Neural cell (in vitro differentiated cells): ENCODE data around the gene AKR1B1. TPM values are rescaled to one million over a fixed set of nuclear protein-coding genes. Genes with fewer than 3 reads are reported as not detected.

Source experiments
- H2AFZ ChIP-seq: fragments of 200-600, 300-800 bp; sonication (generic), shearing (Covaris generic); 2 replicates; pipeline ENCODE4 v1.6.0; 2014; ENCODE audit warnings: low read depth, mild to moderate bottlenecking, antibody characterized with exemption, low read length, moderate library complexity
- H3F3A ChIP-seq: fragments of 200-600 bp; shearing (Covaris generic); 2 replicates; pipeline ENCODE4 v1.6.1; 2016; ENCODE audit warnings: mild to moderate bottlenecking, moderate library complexity, mixed read lengths, antibody characterized with exemption, low read length; ENCODE audit not compliant: insufficient read depth, poor library complexity, severe bottlenecking
- H3K27ac ChIP-seq: fragments of 200-600, 300-800 bp; sonication (generic), shearing (Covaris generic); 2 replicates; pipeline ENCODE4 v1.5.1; 2014; ENCODE audit warnings: mild to moderate bottlenecking, low read length, moderate library complexity
- H3K27me3 ChIP-seq: fragments of 300-800, 200-600 bp; sonication (generic), shearing (Covaris generic); 2 replicates; pipeline ENCODE4 v1.6.0; 2014; ENCODE audit warnings: mild to moderate bottlenecking, low read depth, low read length, moderate library complexity; ENCODE audit not compliant: insufficient read depth
- H3K36me3 ChIP-seq: fragments of 300-800, 200-600 bp; sonication (generic), shearing (Covaris generic); 2 replicates; pipeline ENCODE4 v1.5.1; 2014; ENCODE audit warnings: mild to moderate bottlenecking, antibody characterized with exemption, low read length, moderate library complexity; ENCODE audit not compliant: insufficient read depth
- H3K4me2 ChIP-seq: fragments of 300-800, 200-600 bp; sonication (generic), shearing (Covaris generic); 2 replicates; pipeline ENCODE4 v1.6.0; 2014; ENCODE audit warnings: mild to moderate bottlenecking, low read length
- H3K4me3 ChIP-seq: fragments of 300-800, 200-600 bp; sonication (generic), shearing (Covaris generic); 2 replicates; pipeline ENCODE4 v1.5.1; 2014; ENCODE audit warnings: mild to moderate bottlenecking, low read length, moderate library complexity
- H3K79me2 ChIP-seq: fragments of 200-600 bp; shearing (Covaris generic); replicated peaks from 2 replicates; pipeline ENCODE4 v1.6.0; 2014; ENCODE audit warnings: mild to moderate bottlenecking, low read length, moderate library complexity; ENCODE audit not compliant: insufficient read depth
- H3K9ac ChIP-seq: fragments of 300-800, 200-600 bp; sonication (generic), shearing (Covaris generic); 2 replicates; pipeline ENCODE4 v1.6.1; 2016; ENCODE audit warnings: mild to moderate bottlenecking, low read length, mixed read lengths
- H3K9me2 ChIP-seq: fragments of 200-600 bp; shearing (Covaris generic); 2 replicates; pipeline ENCODE4 v1.6.1; 2016; ENCODE audit warnings: mild to moderate bottlenecking, low read length, mixed read lengths; ENCODE audit not compliant: insufficient read depth
- H3K9me3 ChIP-seq: fragments of 200-600, 300-800 bp; sonication (generic), shearing (Covaris generic); 2 replicates; pipeline ENCODE4 v1.6.1; 2016; ENCODE audit warnings: mild to moderate bottlenecking, mixed run types, low read length, moderate library complexity, mixed read lengths
- H4K20me1 ChIP-seq: fragments of 200-600 bp; shearing (Covaris generic); 2 replicates; pipeline ENCODE4 v1.6.1; 2016; ENCODE audit warnings: mild to moderate bottlenecking, mixed run types; ENCODE audit not compliant: insufficient read depth
- CTCF ChIP-seq: fragments of 450-650 bp; IDR thresholded peaks from 2 replicates; pipeline ENCODE4 v1.5.1; 2014; ENCODE audit warnings: antibody characterized with exemption, mild to moderate bottlenecking, moderate library complexity; ENCODE audit not compliant: poor library complexity, severe bottlenecking
- EP300 ChIP-seq: fragments of 450-650 bp; conservative IDR thresholded peaks from 2 replicates; pipeline ENCODE4 v1.6.1; 2014; ENCODE audit warnings: antibody characterized with exemption, mild to moderate bottlenecking, moderate library complexity; ENCODE audit not compliant: poor library complexity, severe bottlenecking
- EZH2 ChIP-seq: fragments of 200-600, 300-800 bp; shearing (Covaris generic), sonication (generic); IDR thresholded peaks from 2 replicates; pipeline ENCODE4 v1.6.1; 2014; ENCODE audit warnings: antibody characterized with exemption, low read length, borderline replicate concordance, mild to moderate bottlenecking; ENCODE audit not compliant: insufficient read depth, poor library complexity, severe bottlenecking
- MXI1 ChIP-seq: fragments of 450-650 bp; conservative IDR thresholded peaks from 2 replicates; pipeline ENCODE4 v1.6.1; 2014; ENCODE audit warnings: antibody characterized with exemption, mild to moderate bottlenecking; ENCODE audit not compliant: poor library complexity, severe bottlenecking
- POLR2AphosphoS5 ChIP-seq: IDR thresholded peaks from 2 replicates; pipeline ENCODE4 v1.6.1; 2012
- RAD21 ChIP-seq: fragments of 450-650 bp; conservative IDR thresholded peaks from 2 replicates; pipeline ENCODE4 v1.6.1; 2014; ENCODE audit warnings: antibody characterized with exemption, mild to moderate bottlenecking, moderate library complexity
- REST ChIP-seq: IDR thresholded peaks from 2 replicates; pipeline ENCODE4 v1.6.1; 2012; ENCODE audit warnings: borderline replicate concordance
- SMC3 ChIP-seq: fragments of 450-650 bp; conservative IDR thresholded peaks from 2 replicates; pipeline ENCODE4 v1.6.1; 2014; ENCODE audit warnings: antibody characterized with exemption, mild to moderate bottlenecking, moderate library complexity; ENCODE audit not compliant: poor library complexity
- TAF1 ChIP-seq: IDR thresholded peaks from 2 replicates; pipeline ENCODE4 v1.6.1; 2012; ENCODE audit warnings: low read depth
- polyA plus RNA-seq: library from polyadenylated mRNA; depleted of rRNA; stranded (reverse); fragments of >200 nt; gene quantifications from 2 replicates; pipeline ENCODE4 v1.2.3, GENCODE V29; 2014

Gene AKR1B1
- polyA plus RNA-seq, 1 donor from 2014 or later: 202 TPM

GRCh38 chr7:134433430-134433829 is 25.5 kb downstream of the AKR1B1 start:
- Histone ChIP-seq H4K20me1 (no peaks in the 10 kb centered on the region), H2AFZ (no peak overlapping the region)

More at GRCh38 chr7:134433430-134433829, 25.5 kb downstream of the AKR1B1 start:
- Histone ChIP-seq H3K4me2 (no peak overlapping the region), H3K79me2 (no peaks in the 10 kb centered on the region), H3K27me3 (no peaks in the 10 kb centered on the region), H3K27ac (no peak overlapping the region), H3K9ac (no peak overlapping the region), H3F3A (no peaks in the 10 kb centered on the region), H3K9me2 (no peaks in the 10 kb centered on the region), H3K4me3 (no peak overlapping the region), H3K9me3 (no peaks in the 10 kb centered on the region), H3K36me3 (no peaks in the 10 kb centered on the region)
- TF ChIP-seq MXI1 (no peak), CTCF (no peak), RAD21 (no peak), EP300 (no peak), POLR2AphosphoS5 (no peak), EZH2 (no peak), SMC3 (no peak), REST (no peak), TAF1 (no peak)
